ENCODE measurements around the gene GNPDA1. TPM values are rescaled to one million over a fixed set of nuclear protein-coding genes. Genes with fewer than 3 reads are reported as not detected.
"Not testable (repeated sequence)": the region's sequence is repeated elsewhere in the genome, so short reads cannot be mapped to it uniquely, and the experiment has no call there.

The GNPDA1 gene
- polyA plus RNA-seq, 1 donor from 2014 or later: 28.9 TPM

DNA sequence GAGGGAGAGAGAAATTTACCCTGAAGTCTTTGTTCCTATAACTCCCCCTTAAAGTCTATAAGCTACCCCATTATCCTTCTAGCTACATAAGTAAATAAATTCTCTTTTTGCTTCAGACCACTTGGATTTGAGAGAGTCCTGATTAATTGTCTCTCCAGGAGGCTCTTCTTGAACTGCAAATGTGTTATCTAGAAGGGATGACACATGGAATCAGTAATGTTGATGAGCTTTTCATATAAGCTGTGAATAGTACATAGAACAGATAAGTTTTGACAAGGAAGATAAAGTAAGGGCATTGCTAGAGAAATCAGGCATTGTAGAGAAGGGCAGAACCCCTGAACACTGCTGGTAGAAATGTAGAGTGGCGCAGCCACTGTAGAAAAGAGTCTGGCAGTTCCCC is 42.5 kb upstream of the GNPDA1 start:
- no peaks in the 10 kb centered on the region for H3K9me3 ChIP-seq (ENCODE audit: low read length)
- H3F3A ChIP-seq (ENCODE audit: insufficient read depth, low read length, poor library complexity, severe bottlenecking): no peaks in the 10 kb centered on the region
- no peak overlapping the region for H3K27ac ChIP-seq (ENCODE audit: low read length)
- no peaks in the 10 kb centered on the region for H3K9me2 ChIP-seq (ENCODE audit: insufficient read depth, low read length)
- TF ChIP-seq EP300 (conservative IDR thresholded peaks at IDR 0.05; ENCODE audit: poor library complexity, severe bottlenecking) (no peak), MXI1 (conservative IDR thresholded peaks at IDR 0.05; ENCODE audit: poor library complexity, severe bottlenecking) (no peak)
- no peaks in the 10 kb centered on the region for H3K79me2 ChIP-seq (replicated peaks; ENCODE audit: insufficient read depth, low read length)
- no peak overlapping the region for H3K4me3 ChIP-seq (ENCODE audit: low read length)
- H4K20me1 ChIP-seq (ENCODE audit: insufficient read depth): no peaks in the 10 kb centered on the region
- no peak overlapping the region for H3K4me2 ChIP-seq (ENCODE audit: low read length)
- H3K9ac ChIP-seq (ENCODE audit: low read length): no peak overlapping the region
- no peaks in the 10 kb centered on the region for H3K27me3 ChIP-seq (ENCODE audit: insufficient read depth, low read depth, low read length)
- no peak overlapping the region for H2AFZ ChIP-seq (ENCODE audit: low read depth, low read length)
- no peaks in the 10 kb centered on the region for H3K36me3 ChIP-seq (ENCODE audit: insufficient read depth, low read length)

DNA sequence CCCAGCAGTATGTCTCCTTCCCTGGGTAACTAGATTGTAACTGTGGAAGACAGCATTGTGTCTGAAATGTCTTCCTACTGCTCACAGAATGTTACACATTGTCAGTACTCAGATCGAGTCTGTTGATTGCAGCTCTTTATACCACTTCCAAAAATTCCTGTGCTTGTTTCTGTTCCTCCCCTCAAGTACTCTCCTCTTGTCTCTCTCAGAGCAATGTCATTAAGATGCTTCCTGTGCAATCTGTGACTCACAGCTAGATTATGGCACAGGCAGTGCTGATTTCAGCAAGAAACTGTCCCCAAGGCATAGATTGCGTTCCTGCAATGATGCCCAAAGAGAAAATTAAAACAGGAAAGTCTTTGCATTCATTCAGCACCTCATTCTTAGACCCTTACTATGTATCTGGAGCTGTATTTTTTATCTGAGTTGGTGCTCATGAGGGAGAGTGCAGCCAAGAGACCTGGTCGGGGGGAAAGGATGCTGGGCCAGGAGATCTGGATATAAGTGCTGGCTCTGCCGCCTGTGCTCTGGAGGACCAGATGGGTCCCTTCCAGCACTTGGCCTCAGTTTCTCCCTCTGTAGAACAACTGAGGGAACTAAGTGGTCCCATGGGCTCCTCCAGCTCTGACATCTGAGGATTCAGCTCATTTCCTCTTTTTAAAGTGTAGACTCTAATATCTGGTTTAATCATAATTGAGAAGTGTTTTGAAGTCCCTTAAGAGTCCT is 40.8 kb upstream of the GNPDA1 start:
- H3K4me2 ChIP-seq (ENCODE audit: low read length): no peak overlapping the region
- no peaks in the 10 kb centered on the region for H3K9me3 ChIP-seq (ENCODE audit: low read length)
- no peaks in the 10 kb centered on the region for H3K9me2 ChIP-seq (ENCODE audit: insufficient read depth, low read length)
- H4K20me1 ChIP-seq (ENCODE audit: insufficient read depth): no peaks in the 10 kb centered on the region
- H3K27me3 ChIP-seq (ENCODE audit: insufficient read depth, low read depth, low read length): no peaks in the 10 kb centered on the region
- H3K4me3 ChIP-seq (ENCODE audit: low read length): no peak overlapping the region
- H3K27ac ChIP-seq (ENCODE audit: low read length): no peak overlapping the region
- H3K9ac ChIP-seq (ENCODE audit: low read length): no peak overlapping the region
- no peaks in the 10 kb centered on the region for H3F3A ChIP-seq (ENCODE audit: insufficient read depth, low read length, poor library complexity, severe bottlenecking)
- no peaks in the 10 kb centered on the region for H3K79me2 ChIP-seq (replicated peaks; ENCODE audit: insufficient read depth, low read length)
- H2AFZ ChIP-seq (ENCODE audit: low read depth, low read length): no peak overlapping the region
- no peak for TF ChIP-seq RAD21 (conservative IDR thresholded peaks at IDR 0.05)
- no peak for TF ChIP-seq EZH2 (IDR thresholded peaks at IDR 0.05; ENCODE audit: borderline replicate concordance, insufficient read depth, low read length, poor library complexity, severe bottlenecking)
- TF ChIP-seq, protein P1, sequence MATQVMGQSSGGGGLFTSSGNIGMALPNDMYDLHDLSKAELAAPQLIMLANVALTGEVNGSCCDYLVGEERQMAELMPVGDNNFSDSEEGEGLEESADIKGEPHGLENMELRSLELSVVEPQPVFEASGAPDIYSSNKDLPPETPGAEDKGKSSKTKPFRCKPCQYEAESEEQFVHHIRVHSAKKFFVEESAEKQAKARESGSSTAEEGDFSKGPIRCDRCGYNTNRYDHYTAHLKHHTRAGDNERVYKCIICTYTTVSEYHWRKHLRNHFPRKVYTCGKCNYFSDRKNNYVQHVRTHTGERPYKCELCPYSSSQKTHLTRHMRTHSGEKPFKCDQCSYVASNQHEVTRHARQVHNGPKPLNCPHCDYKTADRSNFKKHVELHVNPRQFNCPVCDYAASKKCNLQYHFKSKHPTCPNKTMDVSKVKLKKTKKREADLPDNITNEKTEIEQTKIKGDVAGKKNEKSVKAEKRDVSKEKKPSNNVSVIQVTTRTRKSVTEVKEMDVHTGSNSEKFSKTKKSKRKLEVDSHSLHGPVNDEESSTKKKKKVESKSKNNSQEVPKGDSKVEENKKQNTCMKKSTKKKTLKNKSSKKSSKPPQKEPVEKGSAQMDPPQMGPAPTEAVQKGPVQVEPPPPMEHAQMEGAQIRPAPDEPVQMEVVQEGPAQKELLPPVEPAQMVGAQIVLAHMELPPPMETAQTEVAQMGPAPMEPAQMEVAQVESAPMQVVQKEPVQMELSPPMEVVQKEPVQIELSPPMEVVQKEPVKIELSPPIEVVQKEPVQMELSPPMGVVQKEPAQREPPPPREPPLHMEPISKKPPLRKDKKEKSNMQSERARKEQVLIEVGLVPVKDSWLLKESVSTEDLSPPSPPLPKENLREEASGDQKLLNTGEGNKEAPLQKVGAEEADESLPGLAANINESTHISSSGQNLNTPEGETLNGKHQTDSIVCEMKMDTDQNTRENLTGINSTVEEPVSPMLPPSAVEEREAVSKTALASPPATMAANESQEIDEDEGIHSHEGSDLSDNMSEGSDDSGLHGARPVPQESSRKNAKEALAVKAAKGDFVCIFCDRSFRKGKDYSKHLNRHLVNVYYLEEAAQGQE (IDR thresholded peaks at IDR 0.05; ENCODE audit: borderline replicate concordance): no peak
- no peak for TF ChIP-seq POLR2AphosphoS5 (IDR thresholded peaks at IDR 0.05)
- TF ChIP-seq SMC3 (conservative IDR thresholded peaks at IDR 0.05; ENCODE audit: poor library complexity): no peak
- TF ChIP-seq EP300 (conservative IDR thresholded peaks at IDR 0.05; ENCODE audit: poor library complexity, severe bottlenecking): no peak
- TF ChIP-seq, protein P2, sequence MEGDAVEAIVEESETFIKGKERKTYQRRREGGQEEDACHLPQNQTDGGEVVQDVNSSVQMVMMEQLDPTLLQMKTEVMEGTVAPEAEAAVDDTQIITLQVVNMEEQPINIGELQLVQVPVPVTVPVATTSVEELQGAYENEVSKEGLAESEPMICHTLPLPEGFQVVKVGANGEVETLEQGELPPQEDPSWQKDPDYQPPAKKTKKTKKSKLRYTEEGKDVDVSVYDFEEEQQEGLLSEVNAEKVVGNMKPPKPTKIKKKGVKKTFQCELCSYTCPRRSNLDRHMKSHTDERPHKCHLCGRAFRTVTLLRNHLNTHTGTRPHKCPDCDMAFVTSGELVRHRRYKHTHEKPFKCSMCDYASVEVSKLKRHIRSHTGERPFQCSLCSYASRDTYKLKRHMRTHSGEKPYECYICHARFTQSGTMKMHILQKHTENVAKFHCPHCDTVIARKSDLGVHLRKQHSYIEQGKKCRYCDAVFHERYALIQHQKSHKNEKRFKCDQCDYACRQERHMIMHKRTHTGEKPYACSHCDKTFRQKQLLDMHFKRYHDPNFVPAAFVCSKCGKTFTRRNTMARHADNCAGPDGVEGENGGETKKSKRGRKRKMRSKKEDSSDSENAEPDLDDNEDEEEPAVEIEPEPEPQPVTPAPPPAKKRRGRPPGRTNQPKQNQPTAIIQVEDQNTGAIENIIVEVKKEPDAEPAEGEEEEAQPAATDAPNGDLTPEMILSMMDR (IDR thresholded peaks at IDR 0.05; ENCODE audit: poor library complexity, severe bottlenecking): no peak
- no peak for TF ChIP-seq MXI1 (conservative IDR thresholded peaks at IDR 0.05; ENCODE audit: poor library complexity, severe bottlenecking)
- TF ChIP-seq TAF1 (IDR thresholded peaks at IDR 0.05; ENCODE audit: low read depth): no peak
- no peaks in the 10 kb centered on the region for H3K36me3 ChIP-seq (ENCODE audit: insufficient read depth, low read length)

DNA sequence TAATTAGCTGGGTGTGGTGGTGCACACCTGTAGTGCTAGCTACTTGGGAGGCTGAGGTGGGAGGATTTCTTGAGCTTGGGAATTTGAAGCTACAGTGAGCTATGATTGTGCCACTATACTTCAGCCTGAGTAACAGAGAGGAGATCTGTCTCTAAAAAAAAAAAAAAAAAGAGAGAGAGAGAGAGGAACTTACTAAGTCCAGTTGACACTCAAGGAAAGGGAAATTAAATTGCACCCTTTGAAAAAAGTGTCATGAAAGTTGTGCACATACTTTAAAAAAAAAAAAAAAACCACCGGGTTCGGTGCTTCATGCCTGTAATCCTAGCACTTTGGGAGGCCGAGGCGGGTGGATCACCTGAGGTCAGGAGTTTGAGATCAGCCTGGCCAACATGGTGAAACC is 39.2 kb upstream of the GNPDA1 start:
- not testable (repeated sequence) for H3K36me3 ChIP-seq (ENCODE audit: insufficient read depth, low read length); H3F3A ChIP-seq (ENCODE audit: insufficient read depth, low read length, poor library complexity, severe bottlenecking); H3K9me3 ChIP-seq (ENCODE audit: low read length); H3K79me2 ChIP-seq (replicated peaks; ENCODE audit: insufficient read depth, low read length); H3K9me2 ChIP-seq (ENCODE audit: insufficient read depth, low read length); H3K9ac ChIP-seq (ENCODE audit: low read length); H4K20me1 ChIP-seq (ENCODE audit: insufficient read depth); H3K27me3 ChIP-seq (ENCODE audit: insufficient read depth, low read depth, low read length); H2AFZ ChIP-seq (ENCODE audit: low read depth, low read length); H3K27ac ChIP-seq (ENCODE audit: low read length); H3K4me3 ChIP-seq (ENCODE audit: low read length); H3K4me2 ChIP-seq (ENCODE audit: low read length)

Data from neural cell (in vitro differentiated cells).